OCI-LY7 (cell line): ENCODE results near the gene TMEM220. TPM values are rescaled to one million over a fixed set of nuclear protein-coding genes. Genes with fewer than 3 reads are reported as not detected.

Experiments
- BruUV-seq: library from RNA; stranded (reverse); fragments of 400-500 nt; replicated peaks from 2 replicates; lab custom pipeline; 2021; lab: Mats Ljungman, UMichigan
- CTCF ChIA-PET: fragments of 300-600 bp; sonication (Branson Sonifier 250); formaldehyde crosslinking; loops from one replicate; lab custom pipeline; 2022; ENCODE audit warnings: antibody characterized with exemption; ENCODE audit not compliant: unreplicated experiment; lab: Charles Lee
- POLR2A ChIA-PET: fragments of 300-600 bp; sonication (Branson Sonifier 250); formaldehyde crosslinking; loops from one replicate; lab custom pipeline; 2022; ENCODE audit warnings: antibody characterized with exemption; lab: Charles Lee
- DNase-seq: peaks from one replicate; pipeline ENCODE4 v3.0.0-alpha.2; 2015; ENCODE audit warnings: low spot score
- H2AFZ ChIP-seq: fragments of 200-600 bp; sonication (generic), shearing (Covaris generic); 2 replicates; pipeline ENCODE4 v1.6.1; 2014; ENCODE audit warnings: mild to moderate bottlenecking, antibody characterized with exemption, low read length, moderate library complexity
- H3K27ac ChIP-seq: fragments of 200-600 bp; sonication (generic); 2 replicates; pipeline ENCODE4 v1.5.1; 2014; ENCODE audit warnings: mixed run types, low read depth, mild to moderate bottlenecking, moderate library complexity, low read length, inconsistent platforms; ENCODE audit not compliant: poor library complexity, severe bottlenecking
- H3K36me3 ChIP-seq: fragments of 200-600 bp; sonication (generic); 2 replicates; pipeline ENCODE4 v1.6.1; 2014; ENCODE audit warnings: mild to moderate bottlenecking, antibody characterized with exemption, low read length, moderate library complexity, mixed read lengths; ENCODE audit not compliant: insufficient read depth
- H3K4me1 ChIP-seq: fragments of 200-600 bp; sonication (generic); 2 replicates; pipeline ENCODE4 v1.5.1; 2014; ENCODE audit warnings: mild to moderate bottlenecking, low read length; ENCODE audit not compliant: insufficient read depth, poor library complexity, severe bottlenecking
- H3K4me2 ChIP-seq: fragments of 200-600 bp; sonication (generic); 2 replicates; pipeline ENCODE4 v1.6.1; 2014; ENCODE audit warnings: mild to moderate bottlenecking, low read length
- H3K4me3 ChIP-seq: fragments of 200-600 bp; sonication (generic); 2 replicates; pipeline ENCODE4 v1.5.1; 2014; ENCODE audit warnings: mild to moderate bottlenecking, low read depth, low read length; ENCODE audit not compliant: poor library complexity, severe bottlenecking
- H3K79me2 ChIP-seq: fragments of 200-600 bp; sonication (generic); 2 replicates; pipeline ENCODE4 v1.6.1; 2016; ENCODE audit warnings: low read depth, mild to moderate bottlenecking, low read length, moderate library complexity, mixed read lengths; ENCODE audit not compliant: insufficient read depth
- H3K9me2 ChIP-seq: fragments of 200-600 bp; sonication (generic); 2 replicates; pipeline ENCODE4 v1.6.1; 2016; ENCODE audit warnings: mild to moderate bottlenecking, low read length, mixed read lengths; ENCODE audit not compliant: insufficient read depth
- H3K9me3 ChIP-seq: fragments of 200-600 bp; sonication (generic); 2 replicates; pipeline ENCODE4 v1.6.1; 2014; ENCODE audit warnings: mild to moderate bottlenecking, mixed run types, low read length, mixed read lengths
- H4K20me1 ChIP-seq: fragments of 200-600 bp; sonication (generic); 2 replicates; pipeline ENCODE4 v1.6.1; 2014; ENCODE audit warnings: mild to moderate bottlenecking, antibody characterized with exemption, low read length, moderate library complexity, mixed read lengths; ENCODE audit not compliant: insufficient read depth
- CTCF ChIP-seq: fragments of 200-600 bp; sonication (generic); conservative IDR thresholded peaks from 2 replicates; pipeline ENCODE4 v1.5.1; 2014; ENCODE audit warnings: mild to moderate bottlenecking, antibody characterized with exemption, low read length, moderate library complexity, mixed read lengths
- EZH2phosphoT487 ChIP-seq: fragments of 200-600 bp; sonication (generic); IDR thresholded peaks from 2 replicates; pipeline ENCODE4 v1.6.1; 2018; ENCODE audit warnings: low read depth, borderline replicate concordance, mild to moderate bottlenecking, mixed run types, antibody characterized with exemption, low read length, moderate library complexity, mixed read lengths
- intact Hi-C: fragments of 100-400 bp; cut with micrococcal nuclease; formaldehyde crosslinking; loops from one replicate; pipeline ENCODE4 v1.10.0; 2022; ENCODE audit not compliant: unreplicated experiment
- total RNA-seq, 2 experiments: library from RNA; depleted of rRNA in 1 of 2; stranded (reverse); fragments of >200 nt in 1 of 2; shearing (Covaris generic) in 1 of 2; gene quantifications; 2 replicates each; pipeline ENCODE4 v1.2.3, GENCODE V29; 2014 to 2022

The TMEM220 gene
- total RNA-seq, 2 experiments from 2014 or later: not detected

- Histone ChIP-seq H4K20me1 (no peaks in the 10 kb centered on the region), H3K4me3 (no peak overlapping the region), H2AFZ (no peak overlapping the region), H3K4me2 (no peak overlapping the region), H3K9me3 (no peaks in the 10 kb centered on the region), H3K4me1 (no peaks in the 10 kb centered on the region), H3K36me3 (no peaks in the 10 kb centered on the region), H3K27ac (no peak overlapping the region), H3K9me2 (no peaks in the 10 kb centered on the region), H3K79me2 (no peaks in the 10 kb centered on the region)
- intact Hi-C loops: no loop called here
- no peak for DNase-seq
- ChIA-PET CTCF (no interaction called here), POLR2A (no interaction called here)
- no peak for TF ChIP-seq EZH2phosphoT487
- TF ChIP-seq CTCF: no peak
- no TSS peak for BruUV-seq
Observed at GRCh38 chr17:10725262-10725661, 4.6 kb downstream of the TMEM220 start.

- CTCF ChIA-PET: no interaction called here
- POLR2A ChIA-PET: no interaction called here
Observed at GRCh38 chr17:10724546-10725195, 5.2 kb downstream of the TMEM220 start.

More at GRCh38 chr17:10724546-10725195, 5.2 kb downstream of the TMEM220 start:
- Histone ChIP-seq H3K4me1 (no peaks in the 10 kb centered on the region), H3K9me3 (no peaks in the 10 kb centered on the region), H3K36me3 (no peaks in the 10 kb centered on the region), H4K20me1 (no peaks in the 10 kb centered on the region), H3K4me3 (no peak overlapping the region), H3K27ac (no peak overlapping the region), H3K9me2 (no peaks in the 10 kb centered on the region), H2AFZ (no peak overlapping the region), H3K4me2 (no peak overlapping the region), H3K79me2 (no peaks in the 10 kb centered on the region)
- no peak for TF ChIP-seq CTCF
- no peak for TF ChIP-seq EZH2phosphoT487
- BruUV-seq: no TSS peak
- DNase-seq: no peak
- intact Hi-C loops: no loop called here
